ACC112 (cell line): Measurements from ENCODE around the gene NME3.

Source experiments
- H2AFZ ChIP-seq: fragments of 200-600 bp; sonication (generic); one replicate; pipeline ENCODE4 v1.6.0; 2017; ENCODE audit warnings: antibody characterized with exemption, low read length; ENCODE audit not compliant: unreplicated experiment
- H3K27ac ChIP-seq: fragments of 200-600 bp; sonication (generic); 2 replicates; pipeline ENCODE4 v1.5.1; 2014; ENCODE audit warnings: low read depth, mild to moderate bottlenecking, antibody characterized with exemption, low read length, moderate library complexity
- H3K27me3 ChIP-seq: fragments of 200-600 bp; sonication (generic); 2 replicates; pipeline ENCODE4 v1.6.1; 2014; ENCODE audit warnings: mild to moderate bottlenecking, antibody characterized with exemption, low read length, moderate library complexity, mixed read lengths; ENCODE audit not compliant: insufficient read depth
- H3K36me3 ChIP-seq: fragments of 200-600 bp; sonication (generic); 2 replicates; pipeline ENCODE4 v1.6.1; 2016; ENCODE audit warnings: mild to moderate bottlenecking, antibody characterized with exemption, low read length, moderate library complexity, mixed read lengths; ENCODE audit not compliant: insufficient read depth
- H3K4me1 ChIP-seq: fragments of 200-600 bp; sonication (generic); one replicate; pipeline ENCODE4 v1.6.1; 2016; ENCODE audit warnings: low read length, mixed read lengths; ENCODE audit not compliant: insufficient read depth, unreplicated experiment, control insufficient read depth
- H3K4me3 ChIP-seq: fragments of 200-600 bp; sonication (generic); 2 replicates; pipeline ENCODE4 v1.5.1; 2014; ENCODE audit warnings: mild to moderate bottlenecking, low read depth, low read length
- H3K79me2 ChIP-seq: fragments of 200-600 bp; sonication (generic); one replicate; pipeline ENCODE4 v1.6.0; 2016; ENCODE audit warnings: low read length; ENCODE audit not compliant: control insufficient read depth, unreplicated experiment, insufficient read depth

Gene NME3

DNA sequence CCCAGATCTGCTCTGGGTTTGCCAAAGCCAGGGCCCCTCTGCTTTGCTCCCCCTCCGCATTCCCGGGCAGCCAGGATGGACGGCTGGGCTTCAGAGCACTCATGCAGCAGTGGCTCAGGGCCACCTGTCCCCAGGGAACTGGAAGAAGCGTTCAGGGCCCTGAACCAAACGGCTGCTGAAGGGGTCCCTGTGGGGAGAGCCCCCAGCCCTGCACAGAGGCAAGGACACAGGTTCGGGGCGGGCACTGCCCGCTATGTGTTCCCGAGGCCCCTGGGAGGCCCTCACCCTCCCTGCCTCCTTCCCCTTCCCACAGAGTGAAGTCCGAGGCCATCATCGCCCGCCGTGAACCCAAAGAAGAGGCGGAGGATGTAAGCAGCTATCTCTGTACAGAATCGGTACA, 10.4 kb downstream of the NME3 start:
- Histone ChIP-seq H3K27me3 (no peaks in the 10 kb centered on the region), H3K4me1 (no peaks in the 10 kb centered on the region), H3K4me3 (no peak overlapping the region), H3K27ac (no peak overlapping the region), H3K79me2 (no peaks in the 10 kb centered on the region), H2AFZ (no peak overlapping the region), H3K36me3 (peaks cover 5% of the 10 kb centered on the region; the same call in 1 of the 2 replicates)

GRCh38 chr16:1759511-1759910, 11.8 kb downstream of the NME3 start:
- no peak overlapping the region for H3K4me3 ChIP-seq
- H2AFZ ChIP-seq = no peak overlapping the region
- no peaks in the 10 kb centered on the region for H3K27me3 ChIP-seq
- no peak overlapping the region for H3K27ac ChIP-seq
- peaks cover 5% of the 10 kb centered on the region; the same call in 1 of the 2 replicates for H3K36me3 ChIP-seq
- no peaks in the 10 kb centered on the region for H3K4me1 ChIP-seq
- no peaks in the 10 kb centered on the region for H3K79me2 ChIP-seq

GRCh38 chr16:1758923-1759322, 12.4 kb downstream of the NME3 start:
- no peak overlapping the region for H3K4me3 ChIP-seq
- H2AFZ ChIP-seq = no peak overlapping the region
- no peaks in the 10 kb centered on the region for H3K4me1 ChIP-seq
- no peaks in the 10 kb centered on the region for H3K27me3 ChIP-seq
- H3K27ac ChIP-seq = no peak overlapping the region
- no peaks in the 10 kb centered on the region for H3K79me2 ChIP-seq
- peaks cover 5% of the 10 kb centered on the region; the same call in 1 of the 2 replicates for H3K36me3 ChIP-seq

GRCh38 chr16:1757714-1758461, 13.5 kb downstream of the NME3 start:
- H3K27me3 ChIP-seq = no peaks in the 10 kb centered on the region
- no peak overlapping the region for H3K4me3 ChIP-seq
- no peaks in the 10 kb centered on the region for H3K79me2 ChIP-seq
- H3K4me1 ChIP-seq = no peaks in the 10 kb centered on the region
- no peak overlapping the region for H3K27ac ChIP-seq
- no peak overlapping the region for H2AFZ ChIP-seq
- H3K36me3 ChIP-seq = no peaks in the 10 kb centered on the region

GRCh38 chr16:1754204-1754603, 17.1 kb downstream of the NME3 start:
- Histone ChIP-seq H3K36me3 (no peaks in the 10 kb centered on the region), H3K4me1 (no peaks in the 10 kb centered on the region), H3K27ac (no peak overlapping the region), H3K27me3 (no peaks in the 10 kb centered on the region), H3K4me3 (no peak overlapping the region), H3K79me2 (no peaks in the 10 kb centered on the region), H2AFZ (no peak overlapping the region)

GRCh38 chr16:1752853-1753252, 18.5 kb downstream of the NME3 start:
- no peaks in the 10 kb centered on the region for H3K4me1 ChIP-seq
- H3K27ac ChIP-seq = no peak overlapping the region
- H2AFZ ChIP-seq = no peak overlapping the region
- H3K79me2 ChIP-seq = no peaks in the 10 kb centered on the region
- H3K36me3 ChIP-seq = no peaks in the 10 kb centered on the region
- H3K27me3 ChIP-seq = no peaks in the 10 kb centered on the region
- no peak overlapping the region for H3K4me3 ChIP-seq

DNA sequence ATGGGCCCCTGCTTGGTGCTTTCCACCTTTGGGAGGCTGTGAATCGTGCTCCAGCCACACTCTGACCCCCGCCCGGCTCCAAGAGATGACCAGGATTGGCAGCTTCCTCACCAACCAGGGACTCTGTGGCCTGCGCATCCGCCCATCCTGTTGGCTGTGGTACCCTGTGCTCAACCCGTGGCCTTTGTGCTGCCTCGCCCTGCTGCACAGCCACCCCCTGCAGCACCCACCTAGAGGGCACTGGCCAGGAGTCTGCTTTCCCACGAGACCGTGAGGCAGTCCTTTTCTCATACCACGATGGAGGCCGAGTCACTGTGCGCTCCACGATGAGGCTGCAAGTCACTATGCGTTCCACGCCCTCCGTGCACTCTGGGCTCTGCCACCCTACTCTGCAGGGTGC, 19.4 kb downstream of the NME3 start:
- Histone ChIP-seq H2AFZ (no peak overlapping the region), H3K36me3 (no peaks in the 10 kb centered on the region), H3K4me3 (no peak overlapping the region), H3K27ac (no peak overlapping the region), H3K4me1 (no peaks in the 10 kb centered on the region), H3K27me3 (no peaks in the 10 kb centered on the region), H3K79me2 (no peaks in the 10 kb centered on the region)

DNA sequence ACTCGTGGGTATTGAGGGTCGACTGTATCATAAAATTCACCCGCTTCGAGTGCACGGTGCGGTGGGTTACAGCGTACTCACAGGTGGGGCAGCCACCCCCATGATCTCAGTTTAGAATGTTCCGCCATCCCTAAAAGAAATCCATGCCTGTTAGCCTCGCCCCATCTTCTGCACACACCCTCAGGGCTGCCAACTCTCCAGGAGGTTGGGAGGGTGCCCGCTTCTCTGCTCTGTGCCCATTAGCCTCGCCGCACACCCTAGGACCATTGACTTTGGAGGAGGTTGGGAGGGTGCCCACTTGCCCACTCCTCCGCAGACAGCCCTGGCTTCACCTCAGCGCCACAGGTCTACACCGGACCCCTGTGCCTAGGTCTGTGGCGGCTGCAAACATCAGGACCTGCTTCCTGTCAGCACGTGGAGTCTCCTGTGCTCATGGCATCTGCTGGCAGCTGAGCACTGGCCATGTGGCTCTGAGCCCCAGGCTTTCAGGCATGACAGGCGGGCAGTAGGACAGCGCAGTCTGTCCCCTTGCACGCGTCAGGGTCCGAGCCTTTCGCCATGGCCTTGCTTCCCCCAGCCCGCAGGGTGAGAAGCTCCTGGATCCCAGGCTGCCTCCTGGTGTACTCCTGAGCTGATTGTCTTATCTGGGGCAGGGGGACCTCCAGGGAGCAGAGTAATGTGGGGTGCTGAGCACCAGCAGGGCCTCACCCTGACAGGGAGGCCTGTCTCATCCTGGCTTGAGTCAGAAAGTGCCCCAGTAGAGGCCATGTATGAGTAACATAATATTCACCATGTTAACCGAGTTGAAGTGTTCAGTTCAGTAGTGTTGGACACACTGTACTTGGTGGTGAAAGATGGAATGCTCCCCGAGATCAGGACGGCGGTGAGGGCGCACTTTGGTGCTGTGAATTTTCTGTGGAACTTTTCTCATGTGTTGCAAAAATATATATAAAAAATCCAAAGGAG, 21.9 kb downstream of the NME3 start:
- Histone ChIP-seq H3K27me3 (no peaks in the 10 kb centered on the region), H3K36me3 (no peaks in the 10 kb centered on the region; the same call in 1 of the 2 replicates), H3K27ac (no peak overlapping the region)

GRCh38 chr16:1747934-1748333, 23.4 kb downstream of the NME3 start:
- Histone ChIP-seq H3K79me2 (no peaks in the 10 kb centered on the region), H3K27ac (no peak overlapping the region), H3K4me1 (peaks cover 11% of the 10 kb centered on the region), H2AFZ (no peak overlapping the region), H3K4me3 (no peak overlapping the region), H3K36me3 (no peaks in the 10 kb centered on the region; the same call in 1 of the 2 replicates), H3K27me3 (no peaks in the 10 kb centered on the region)

More for the DNA sequence above, 21.9 kb downstream of the NME3 start:
- H3K4me3 ChIP-seq = no peak overlapping the region
- H3K4me1 ChIP-seq = peaks cover 11% of the 10 kb centered on the region
- H2AFZ ChIP-seq = no peak overlapping the region
- no peaks in the 10 kb centered on the region for H3K79me2 ChIP-seq

GRCh38 chr16:1746693-1747195, 24.6 kb downstream of the NME3 start:
- H3K4me3 ChIP-seq = no peak overlapping the region
- H3K27me3 ChIP-seq = no peaks in the 10 kb centered on the region
- no peak overlapping the region for H2AFZ ChIP-seq
- no peaks in the 10 kb centered on the region; the same call in 1 of the 2 replicates for H3K36me3 ChIP-seq
- no peaks in the 10 kb centered on the region for H3K79me2 ChIP-seq
- H3K4me1 ChIP-seq = peaks cover 11% of the 10 kb centered on the region
- peak overlapping the region; percentile 43 for H3K27ac ChIP-seq
